Keratinocyte (primary cell): Measurements from ENCODE around the gene PAQR8.

Experiments
- CTCF ChIP-seq, 3 experiments: IDR thresholded peaks in 1 of 3; conservative IDR thresholded peaks in 1 of 3; optimal IDR thresholded peaks in 1 of 3; 2 replicates in 2 of 3; 3 replicates in 1 of 3; pipeline versions ENCODE3 to v1.5.1; 2011; ENCODE audit warnings: low read length in 3 of 3, mild to moderate bottlenecking in 3 of 3, moderate library complexity in 2 of 3, control low read depth in 1 of 3, inconsistent platforms in 1 of 3; ENCODE audit not compliant: insufficient read depth in 2 of 3; ENCODE audit errors: extremely low read depth in 1 of 3
- EZH2 ChIP-seq: IDR thresholded peaks from one replicate; pipeline ENCODE4 v1.6.1; 2012; ENCODE audit warnings: inconsistent platforms, mild to moderate bottlenecking, low read length, moderate library complexity

GRCh38 chr6:52403627-52404026 lies 41.7 kb downstream of the PAQR8 start:
- TF ChIP-seq CTCF (optimal IDR thresholded peaks at IDR 0.05 in 1 of 3, IDR thresholded peaks at IDR 0.05 in 1 of 3, conservative IDR thresholded peaks at IDR 0.05 in 1 of 3; ENCODE audit: extremely low read depth in 1 of 3, insufficient read depth in 2 of 3, low read length in 3 of 3) (no peak), EZH2 (no peak)
